ENCODE data around the gene XRCC5. TPM values are rescaled to one million over a fixed set of nuclear protein-coding genes. Genes with fewer than 3 reads are reported as not detected.

Gene XRCC5
- total RNA-seq, 1 experiment from 2014 or later, result 198 TPM

DNA sequence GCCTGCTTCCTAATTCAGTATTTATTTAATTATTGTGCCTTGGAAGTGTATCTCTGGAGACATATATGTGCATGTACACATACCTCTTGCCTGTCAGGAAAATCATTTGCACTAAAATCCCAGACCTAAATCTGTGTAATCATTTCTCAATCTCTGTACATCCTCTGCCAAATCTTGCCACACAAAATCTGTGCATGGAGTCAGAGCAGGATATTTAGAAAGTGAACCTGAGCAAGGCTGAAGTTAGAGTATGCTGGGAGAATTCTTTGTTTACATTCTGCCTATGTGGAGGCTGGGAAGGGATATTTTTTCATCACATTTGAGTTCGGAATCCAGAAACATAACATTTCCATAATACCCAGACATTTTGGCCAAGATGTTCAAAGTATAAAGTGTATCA is 9.3 kb downstream of the XRCC5 start:
- no TSS peak for BruUV-seq (replicated peaks)
- peak; percentile 10 for DNase-seq (ENCODE audit: unreplicated experiment)
- Mint-ChIP-seq H3K4me1 (ENCODE audit: insufficient read depth, unreplicated experiment) (peaks cover 26% of the 10 kb centered on the region), H3K9me3 (ENCODE audit: unreplicated experiment) (no peaks in the 10 kb centered on the region), H3K36me3 (ENCODE audit: insufficient read depth, unreplicated experiment) (peaks cover 20% of the 10 kb centered on the region), H3K27me3 (ENCODE audit: insufficient read depth, unreplicated experiment) (no peaks in the 10 kb centered on the region), H3K27ac (ENCODE audit: low read depth, unreplicated experiment) (no peak overlapping the region), H3K4me3 (ENCODE audit: unreplicated experiment) (no peak overlapping the region)
- CTCF ChIA-PET, result interaction anchor here (0.8 kb wide), 1 partner anchor 44 kb away, joined by 6 read pairs; no protein-coding TSS in a partner anchor
- TF ChIP-seq, protein P1, sequence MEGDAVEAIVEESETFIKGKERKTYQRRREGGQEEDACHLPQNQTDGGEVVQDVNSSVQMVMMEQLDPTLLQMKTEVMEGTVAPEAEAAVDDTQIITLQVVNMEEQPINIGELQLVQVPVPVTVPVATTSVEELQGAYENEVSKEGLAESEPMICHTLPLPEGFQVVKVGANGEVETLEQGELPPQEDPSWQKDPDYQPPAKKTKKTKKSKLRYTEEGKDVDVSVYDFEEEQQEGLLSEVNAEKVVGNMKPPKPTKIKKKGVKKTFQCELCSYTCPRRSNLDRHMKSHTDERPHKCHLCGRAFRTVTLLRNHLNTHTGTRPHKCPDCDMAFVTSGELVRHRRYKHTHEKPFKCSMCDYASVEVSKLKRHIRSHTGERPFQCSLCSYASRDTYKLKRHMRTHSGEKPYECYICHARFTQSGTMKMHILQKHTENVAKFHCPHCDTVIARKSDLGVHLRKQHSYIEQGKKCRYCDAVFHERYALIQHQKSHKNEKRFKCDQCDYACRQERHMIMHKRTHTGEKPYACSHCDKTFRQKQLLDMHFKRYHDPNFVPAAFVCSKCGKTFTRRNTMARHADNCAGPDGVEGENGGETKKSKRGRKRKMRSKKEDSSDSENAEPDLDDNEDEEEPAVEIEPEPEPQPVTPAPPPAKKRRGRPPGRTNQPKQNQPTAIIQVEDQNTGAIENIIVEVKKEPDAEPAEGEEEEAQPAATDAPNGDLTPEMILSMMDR (IDR thresholded peaks at IDR 0.05; ENCODE audit: unreplicated experiment), result no peak
- intact Hi-C loops (cut with micrococcal nuclease), result loop anchor here (10.0 kb wide), 1 partner anchor 376 kb away; the partner anchor contains the start of gene RPL37A
- POLR2A ChIA-PET, result interaction anchor here (0.7 to 3.3 kb wide), 5 partner anchors 8 to 150 kb away, joined by 3 to 14 read pairs (median 3); partner anchors contain the start of gene XRCC5

DNA sequence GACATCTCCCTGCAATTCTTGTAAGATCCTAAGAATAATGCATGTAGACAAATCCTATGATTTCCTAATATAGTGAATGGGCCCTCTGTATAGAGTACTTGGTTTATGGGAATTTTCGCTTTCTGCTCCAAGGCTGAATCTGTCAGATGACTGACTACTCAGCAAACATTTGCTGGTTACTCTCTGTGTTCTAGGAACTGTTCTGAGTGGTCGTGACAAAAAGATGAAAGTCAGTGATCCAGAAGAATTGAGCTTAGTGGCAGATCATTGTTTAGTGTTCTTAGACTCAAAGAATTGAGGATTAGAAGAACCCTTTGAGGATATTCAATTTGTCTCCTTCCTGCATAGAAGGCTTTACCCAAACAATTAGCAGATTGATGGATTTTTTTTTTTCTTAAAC is 10.0 kb downstream of the XRCC5 start:
- CTCF ChIA-PET, result interaction anchor here (0.5 to 1.9 kb wide), 4 partner anchors 10 to 43 kb away, joined by 3 to 6 read pairs (median 5); partner anchors contain the start of gene XRCC5
- Mint-ChIP-seq H3K36me3 (ENCODE audit: insufficient read depth, unreplicated experiment) (peaks cover 13% of the 10 kb centered on the region), H3K27me3 (ENCODE audit: insufficient read depth, unreplicated experiment) (no peaks in the 10 kb centered on the region), H3K27ac (ENCODE audit: low read depth, unreplicated experiment) (no peak overlapping the region), H3K9me3 (ENCODE audit: unreplicated experiment) (no peaks in the 10 kb centered on the region), H3K4me3 (ENCODE audit: unreplicated experiment) (no peak overlapping the region), H3K4me1 (ENCODE audit: insufficient read depth, unreplicated experiment) (peaks cover 19% of the 10 kb centered on the region)
- DNase-seq (ENCODE audit: unreplicated experiment), result no peak
- intact Hi-C loops (cut with micrococcal nuclease), result loop anchor here (10.0 kb wide), 1 partner anchor 376 kb away; the partner anchor contains the start of gene RPL37A
- POLR2A ChIA-PET, result interaction anchor here (0.7 to 3.3 kb wide), 3 partner anchors 9 to 151 kb away, joined by 3 to 14 read pairs (median 3); partner anchors contain the start of gene XRCC5
- no TSS peak for BruUV-seq (replicated peaks)
- TF ChIP-seq, protein P1 (IDR thresholded peaks at IDR 0.05; ENCODE audit: unreplicated experiment), result no peak

GRCh38 chr2:216119986-216120385 is 10.8 kb downstream of the XRCC5 start:
- peaks cover 5% of the 10 kb centered on the region for H3K36me3 Mint-ChIP-seq (ENCODE audit: insufficient read depth, unreplicated experiment)
- no peak overlapping the region for H3K4me3 Mint-ChIP-seq (ENCODE audit: unreplicated experiment)
- DNase-seq (ENCODE audit: unreplicated experiment), result no peak
- TF ChIP-seq, protein P1 (IDR thresholded peaks at IDR 0.05; ENCODE audit: unreplicated experiment), result no peak
- peaks cover 15% of the 10 kb centered on the region for H3K4me1 Mint-ChIP-seq (ENCODE audit: insufficient read depth, unreplicated experiment)
- no peaks in the 10 kb centered on the region for H3K9me3 Mint-ChIP-seq (ENCODE audit: unreplicated experiment)
- no TSS peak for BruUV-seq (replicated peaks)
- ChIA-PET CTCF (interaction anchor here (0.5 to 1.9 kb wide), 5 partner anchors 10 to 1566 kb away, joined by 3 to 5 read pairs (median 5); partner anchors contain the start of gene XRCC5), POLR2A (interaction anchor here (0.7 to 3.3 kb wide), 5 partner anchors 10 to 36 kb away, joined by 3 to 14 read pairs (median 5); partner anchors contain the start of gene XRCC5)
- intact Hi-C loops (cut with micrococcal nuclease), result loop anchor here (10.0 kb wide), 1 partner anchor 375 kb away; the partner anchor contains the start of gene RPL37A
- H3K27me3 Mint-ChIP-seq (ENCODE audit: insufficient read depth, unreplicated experiment), result no peaks in the 10 kb centered on the region
- no peak overlapping the region for H3K27ac Mint-ChIP-seq (ENCODE audit: low read depth, unreplicated experiment)

DNA sequence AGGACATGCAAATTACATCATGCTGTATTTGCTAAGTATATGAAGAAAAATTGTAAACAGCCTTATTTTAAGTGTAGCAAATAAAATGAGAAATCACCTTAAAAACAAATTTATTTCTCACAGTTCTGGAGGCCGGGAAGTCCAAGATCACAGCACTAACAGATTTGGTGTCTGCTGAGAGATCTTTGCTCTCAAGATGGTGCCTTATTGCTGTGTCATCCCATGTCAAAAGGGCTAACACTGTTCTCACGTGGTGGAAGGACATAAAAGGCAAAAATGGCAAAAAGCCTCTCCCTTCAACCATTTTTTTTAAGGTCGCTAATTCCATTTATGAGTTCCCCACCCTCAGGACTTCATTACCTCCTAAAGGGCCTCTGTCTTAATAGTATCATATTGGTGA is 12.1 kb downstream of the XRCC5 start:
- ChIA-PET CTCF (interaction anchor here (0.6 to 1.9 kb wide), 3 partner anchors 12 to 594 kb away, joined by 3 to 5 read pairs (median 4); partner anchors contain the start of gene XRCC5), POLR2A (no interaction called here)
- Mint-ChIP-seq H3K4me3 (ENCODE audit: unreplicated experiment) (no peak overlapping the region), H3K27me3 (ENCODE audit: insufficient read depth, unreplicated experiment) (no peaks in the 10 kb centered on the region), H3K27ac (ENCODE audit: low read depth, unreplicated experiment) (no peak overlapping the region), H3K9me3 (ENCODE audit: unreplicated experiment) (no peaks in the 10 kb centered on the region), H3K36me3 (ENCODE audit: insufficient read depth, unreplicated experiment) (no peaks in the 10 kb centered on the region), H3K4me1 (ENCODE audit: insufficient read depth, unreplicated experiment) (peaks cover 13% of the 10 kb centered on the region)
- intact Hi-C loops (cut with micrococcal nuclease), result no loop called here
- BruUV-seq (replicated peaks), result no TSS peak
- no peak for DNase-seq (ENCODE audit: unreplicated experiment)
- TF ChIP-seq, protein P1 (IDR thresholded peaks at IDR 0.05; ENCODE audit: unreplicated experiment), result no peak

All from MCF 10A (cell line).